CD4-positive, alpha-beta T cell treated with Interleukin-4 for 1 hour (primary cell): Measurements from ENCODE around the gene CCDC195.

ENCODE experiments used
- DNase-seq, 2 donors: peaks; one replicate each; pipeline ENCODE4 v3.0.0-alpha.2; 2020 to 2022

Gene CCDC195

GRCh38 chr2:224716201-224716600 is at the start of gene CCDC195:
Gene CCDC195, minus strand, starts transcription at chr2:224716365. Its CDS starts 0 bp downstream, at chr2:224716365.
- no peak for DNase-seq

- DNase-seq, result peak in 1 of 2 donors; percentile 31
Observed at GRCh38 chr2:224764565-224765236, 48.5 kb upstream of the CCDC195 start.

GRCh38 chr2:224757934-224758548 is 41.9 kb upstream of the CCDC195 start:
- no peak for DNase-seq

- no peak for DNase-seq
Observed at GRCh38 chr2:224753743-224754540, 37.8 kb upstream of the CCDC195 start.

- no peak for DNase-seq
Observed at GRCh38 chr2:224751996-224752698, 36.0 kb upstream of the CCDC195 start.

- no peak for DNase-seq
Observed at GRCh38 chr2:224749136-224749535, 33.0 kb upstream of the CCDC195 start.

GRCh38 chr2:224747765-224748164 is 31.6 kb upstream of the CCDC195 start:
- no peak for DNase-seq

- DNase-seq, result no peak
Observed at GRCh38 chr2:224736227-224736626, 20.1 kb upstream of the CCDC195 start.

GRCh38 chr2:224734949-224735348 is 18.8 kb upstream of the CCDC195 start:
- no peak for DNase-seq

- no peak for DNase-seq
Observed at GRCh38 chr2:224731665-224732064, 15.5 kb upstream of the CCDC195 start.

- no peak for DNase-seq
Observed at GRCh38 chr2:224729435-224729834, 13.3 kb upstream of the CCDC195 start.

- DNase-seq, result no peak
Observed at GRCh38 chr2:224724331-224724730, 8.2 kb upstream of the CCDC195 start.

GRCh38 chr2:224723586-224724217 is 7.5 kb upstream of the CCDC195 start:
- DNase-seq, result no peak

GRCh38 chr2:224722770-224723169 is 6.6 kb upstream of the CCDC195 start:
- no peak for DNase-seq

- no peak for DNase-seq
Observed at GRCh38 chr2:224722250-224722649, 6.1 kb upstream of the CCDC195 start.

- DNase-seq, result no peak
Observed at GRCh38 chr2:224716921-224717320, 756 bp upstream of the CCDC195 start.

- DNase-seq, result no peak
Observed at GRCh38 chr2:224711859-224712665, 4.1 kb downstream of the CCDC195 start.

- DNase-seq, result no peak
Observed at GRCh38 chr2:224711381-224711780, 4.8 kb downstream of the CCDC195 start.

- no peak for DNase-seq
Observed at GRCh38 chr2:224709301-224709700, 6.9 kb downstream of the CCDC195 start.

GRCh38 chr2:224694502-224694901 is 21.7 kb downstream of the CCDC195 start:
- no peak for DNase-seq

GRCh38 chr2:224691563-224691962 is 24.6 kb downstream of the CCDC195 start:
- no peak for DNase-seq

GRCh38 chr2:224690868-224691267 is 25.3 kb downstream of the CCDC195 start:
- DNase-seq, result no peak
